A549 (cell line): ENCODE results near the gene EPS8. TPM values are rescaled to one million over a fixed set of nuclear protein-coding genes. Genes with fewer than 3 reads are reported as not detected.

Source experiments
- ATAC-seq, 2 experiments: fragments of 200-7000 bp in 1 of 2; fragments of >200 bp in 1 of 2; cut with Nextera tagmentation in 1 of 2; cut with Tn5 transposase in 1 of 2; 3 replicates each; pipeline versions ENCODE4 v1.8.0 to v1.9.1; 2018 to 2020; ENCODE audit warnings: mild to moderate bottlenecking in 1 of 2, moderate library complexity in 1 of 2
- CTCF ChIA-PET: fragments of 300-600 bp; sonication (Branson Sonifier 250); formaldehyde crosslinking; extraction: SDS; loops from one replicate; lab custom pipeline; 2021; ENCODE audit warnings: antibody characterized with exemption, inconsistent platforms; lab: Yijun Ruan, JAX
- POLR2A ChIA-PET: fragments of 350-600 bp; formaldehyde crosslinking; extraction: SDS; loops from one replicate; lab custom pipeline; 2021; ENCODE audit warnings: antibody characterized with exemption, inconsistent platforms; lab: Yijun Ruan, JAX
- DNase-seq, 2 experiments: peaks; one replicate each; pipeline versions ENCODE4 v3.0.0 to v3.0.0-alpha.2; 2011 to 2016; ENCODE audit warnings: low read depth in 1 of 2, low spot score in 1 of 2
- FAIRE-seq: peaks from 2 replicates; lab custom pipeline; 2011; peaks lifted over from hg19 to GRCh38; lab: Jason Lieb, UNC
- H3K27ac ChIP-seq, 2 experiments: fragments of >200 bp; sonication (Bioruptor Twin); formaldehyde crosslinking; 3 replicates each; pipeline ENCODE4 v1.5.1; 2016 to 2017
- H3K4me1 ChIP-seq: fragments of >200 bp; sonication (Bioruptor Twin); formaldehyde crosslinking; 3 replicates; pipeline ENCODE4 v1.6.1; 2016
- H3K4me2 ChIP-seq: fragments of >200 bp; sonication (Bioruptor Twin); formaldehyde crosslinking; 3 replicates; pipeline ENCODE4 v1.6.1; 2016
- H3K4me3 ChIP-seq: fragments of >200 bp; sonication (Bioruptor Twin); formaldehyde crosslinking; 3 replicates; pipeline ENCODE4 v1.5.1; 2016
- H3K9me3 ChIP-seq: fragments of >200 bp; sonication (Bioruptor Twin); formaldehyde crosslinking; 3 replicates; pipeline ENCODE4 v1.6.1; 2016
- CBX2 ChIP-seq: fragments of 200-600 bp; sonication (generic); IDR thresholded peaks from 2 replicates; pipeline ENCODE4 v1.6.1; 2016; ENCODE audit warnings: low read depth, mild to moderate bottlenecking, borderline replicate concordance
- CHD2 ChIP-seq: fragments of 150-350 bp; IDR thresholded peaks from 2 replicates; pipeline ENCODE4 v1.6.1; 2014; ENCODE audit warnings: low read length; ENCODE audit not compliant: partially characterized antibody
- E2F6 ChIP-seq: IDR thresholded peaks from 2 replicates; pipeline ENCODE4 v1.6.1; 2012; ENCODE audit warnings: low read depth, borderline replicate concordance
- EHMT2 ChIP-seq: fragments of 200-600 bp; sonication (generic); IDR thresholded peaks from 2 replicates; pipeline ENCODE4 v1.6.1; 2016; ENCODE audit warnings: antibody characterized with exemption, low read depth, mild to moderate bottlenecking, moderate library complexity
- HEYL ChIP-seq: fragments of 250-450 bp; sonication (Bioruptor Pico); IDR thresholded peaks from 2 replicates; pipeline ENCODE4 v1.8.0; 2021; ENCODE audit warnings: mild to moderate bottlenecking, moderate library complexity
- HOXB13 ChIP-seq: fragments of 250-450 bp; sonication (Bioruptor Pico); IDR thresholded peaks from 2 replicates; pipeline ENCODE4 v1.5.0; 2020; ENCODE audit warnings: low read depth, mild to moderate bottlenecking, moderate library complexity
- JUNB ChIP-seq: fragments of >200 bp; sonication (Bioruptor Twin); formaldehyde crosslinking; IDR thresholded peaks from 2 replicates; pipeline ENCODE4 v1.6.1; 2016
- KDM1A ChIP-seq: fragments of 200-600 bp; sonication (generic); IDR thresholded peaks from 2 replicates; pipeline ENCODE4 v1.6.1; 2016; ENCODE audit warnings: low read depth, mild to moderate bottlenecking
- NFE2L2 ChIP-seq: fragments of 150-350 bp; conservative IDR thresholded peaks from 2 replicates; pipeline ENCODE4 v1.6.1; 2014; ENCODE audit warnings: low read length
- PBX3 ChIP-seq: IDR thresholded peaks from 2 replicates; pipeline ENCODE4 v1.6.1; 2012
- SREBF2 ChIP-seq: fragments of 450-650 bp; IDR thresholded peaks from 2 replicates; pipeline ENCODE4 v1.6.1; 2014; ENCODE audit warnings: mild to moderate bottlenecking, moderate library complexity
- TP53 ChIP-seq: fragments of 250-450 bp; sonication (Bioruptor Pico); IDR thresholded peaks from 2 replicates; pipeline ENCODE4 v1.5.0; 2021; ENCODE audit warnings: mild to moderate bottlenecking, moderate library complexity
- ZC3H11A ChIP-seq: fragments of 450-650 bp; IDR thresholded peaks from 2 replicates; pipeline ENCODE4 v1.6.1; 2014; ENCODE audit warnings: antibody characterized with exemption, mild to moderate bottlenecking
- WGBS: methylation state at CpG from one replicate; pipeline ENCODE4 v1.1.6; 2017; ENCODE audit errors: missing lambda C conversion rate; 5-methylcytosine and 5-hydroxymethylcytosine counted together
- polyA plus RNA-seq, 4 experiments: library from polyadenylated mRNA; depleted of rRNA in 3 of 4; stranded (reverse); fragments of >200 nt; fragmentation: RNase III in 1 of 4; extraction: RNeasy Plus Mini Kit Qiagen cat#74134 plus additional on column Dnase treatment in 1 of 4; gene quantifications; 2 replicates in 3 of 4; 3 replicates in 1 of 4; pipeline ENCODE4 v1.2.3, GENCODE V29; 2011 to 2017
- TF ChIP-seq, protein P1 (sequence below): fragments of 150-350 bp; IDR thresholded peaks from 2 replicates; pipeline ENCODE4 v1.6.1; 2014; ENCODE audit warnings: low read depth, mild to moderate bottlenecking, low read length

EPS8 gene
- polyA plus RNA-seq, 2 of the 4 experiments (the other 2 are of a cell fraction) = 25.1 to 101 TPM

DNA sequence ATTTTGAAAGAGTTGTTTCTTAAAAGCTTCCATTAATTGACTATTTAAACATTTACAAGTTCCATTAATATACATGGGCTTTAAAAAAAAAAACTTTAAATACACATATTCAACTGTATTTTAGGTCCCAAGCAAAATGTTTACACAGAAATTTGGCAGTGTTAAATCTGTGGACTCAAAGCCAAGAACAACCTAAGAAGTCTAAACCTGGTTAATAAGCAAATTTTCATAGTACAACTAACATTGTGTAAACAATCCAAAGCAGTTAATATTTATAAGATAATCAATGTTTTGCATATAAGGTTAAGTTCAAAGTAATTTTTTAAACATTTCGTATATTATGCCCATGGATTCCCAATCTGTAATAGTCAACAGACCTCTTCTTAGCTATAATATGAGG lies 77.0 kb downstream of the EPS8 start (continued):
- TF ChIP-seq JUNB (no peak), SREBF2 (no peak), E2F6 (no peak), NFE2L2 (no peak), CBX2 (no peak)

DNA sequence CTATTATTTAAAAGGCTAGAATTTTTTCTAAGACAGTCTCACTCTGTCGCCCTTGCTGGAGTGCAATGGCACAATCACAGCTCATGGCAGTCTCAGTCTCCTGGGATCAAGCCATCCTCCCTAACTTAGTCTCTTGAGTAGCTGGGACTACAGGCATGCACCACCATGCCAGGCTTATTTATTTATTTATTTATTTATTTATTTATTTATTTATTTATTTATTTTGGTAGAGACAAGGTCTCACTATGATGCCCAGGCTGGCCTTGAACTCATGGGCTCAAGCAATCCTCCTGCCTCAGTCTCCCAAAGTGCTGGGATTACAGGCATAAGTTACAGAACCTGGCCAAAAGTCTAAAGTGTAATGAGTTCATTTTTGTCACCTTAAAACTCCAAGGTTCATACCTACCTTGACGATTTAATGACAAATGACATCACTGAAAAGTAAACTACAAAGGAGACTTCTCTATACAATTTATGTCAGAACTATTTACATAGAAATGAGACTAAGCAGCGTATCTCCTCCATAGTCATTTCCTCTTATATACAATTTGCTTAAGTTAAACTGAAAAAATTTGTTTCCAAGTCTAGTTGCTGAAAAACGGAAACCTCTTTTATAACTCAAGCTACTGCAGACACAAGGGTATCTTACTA lies 78.2 kb downstream of the EPS8 start:
- ChIA-PET POLR2A (interaction anchor here (2.7 kb wide), 1 partner anchor 78 kb away, joined by 11 read pairs; the partner anchor contains the start of gene EPS8), CTCF (interaction anchor here (0.8 kb wide), 1 partner anchor 146 kb away, joined by 3 read pairs; no protein-coding TSS in a partner anchor)
- DNase-seq = no peak
- WGBS = 77% methylated on average over 4 of the region's 4 CpGs
- Histone ChIP-seq H3K27ac (peak overlapping the region; percentile 21 to 30; a peak in 3 of 6 replicates), H3K9me3 (no peaks in the 10 kb centered on the region), H3K4me1 (peaks cover 60% of the 10 kb centered on the region), H3K4me3 (0 out of 3 replicates have a peak overlapping the region, but pooled peaks have one; percentile 42), H3K4me2 (peak overlapping the region; percentile 88)
- TF ChIP-seq HEYL (CRISPR knock-in tag) (no peak), JUNB (no peak), ZC3H11A (peak; percentile 97), CHD2 (no peak)
- no peak for FAIRE-seq
- no peak for ATAC-seq

DNA sequence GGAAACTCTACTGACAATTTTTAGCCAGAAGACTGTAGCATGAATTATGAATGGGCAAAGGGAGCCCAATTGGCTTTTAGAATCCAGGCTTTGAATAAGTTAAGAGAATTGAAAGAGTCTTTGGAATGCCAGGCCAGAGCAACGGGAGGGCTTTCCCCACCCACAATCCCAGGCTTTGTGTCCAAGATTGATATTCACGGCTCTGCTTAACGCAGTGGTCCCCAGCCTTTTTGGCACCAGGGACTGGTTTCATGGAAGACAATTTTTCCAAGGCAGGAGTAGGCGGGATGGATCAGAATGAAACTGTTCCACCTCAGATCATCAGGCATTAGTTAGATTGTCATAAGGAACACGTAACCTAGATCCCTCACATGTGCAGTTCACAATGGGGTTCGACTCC lies 79.6 kb downstream of the EPS8 start:
- WGBS = 89% methylated on average over 6 of the region's 6 CpGs
- Histone ChIP-seq H3K27ac (no peak overlapping the region), H3K9me3 (no peaks in the 10 kb centered on the region), H3K4me2 (no peak overlapping the region), H3K4me3 (no peak overlapping the region), H3K4me1 (peaks cover 58% of the 10 kb centered on the region)
- CTCF ChIA-PET = no interaction called here
- DNase-seq (no peak), FAIRE-seq (no peak), ATAC-seq (no peak)
- POLR2A ChIA-PET = no interaction called here
- no peak for TF ChIP-seq TP53 (CRISPR knock-in tag)
- TF ChIP-seq, protein P1, sequence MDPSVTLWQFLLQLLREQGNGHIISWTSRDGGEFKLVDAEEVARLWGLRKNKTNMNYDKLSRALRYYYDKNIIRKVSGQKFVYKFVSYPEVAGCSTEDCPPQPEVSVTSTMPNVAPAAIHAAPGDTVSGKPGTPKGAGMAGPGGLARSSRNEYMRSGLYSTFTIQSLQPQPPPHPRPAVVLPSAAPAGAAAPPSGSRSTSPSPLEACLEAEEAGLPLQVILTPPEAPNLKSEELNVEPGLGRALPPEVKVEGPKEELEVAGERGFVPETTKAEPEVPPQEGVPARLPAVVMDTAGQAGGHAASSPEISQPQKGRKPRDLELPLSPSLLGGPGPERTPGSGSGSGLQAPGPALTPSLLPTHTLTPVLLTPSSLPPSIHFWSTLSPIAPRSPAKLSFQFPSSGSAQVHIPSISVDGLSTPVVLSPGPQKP = no peak
- TF ChIP-seq KDM1A = no peak

- ChIA-PET POLR2A (no interaction called here), CTCF (no interaction called here)
- ATAC-seq (no peak), DNase-seq (no peak), FAIRE-seq (no peak)
- TF ChIP-seq PBX3 (no peak), EHMT2 (no peak), HOXB13 (no peak)
- Histone ChIP-seq H3K4me3 (no peak overlapping the region), H3K9me3 (no peaks in the 10 kb centered on the region), H3K4me1 (peaks cover 48% of the 10 kb centered on the region), H3K4me2 (no peak overlapping the region), H3K27ac (no peak overlapping the region)
- WGBS = 96% methylated on average over 2 of the region's 2 CpGs
Measured at GRCh38 chr12:15708396-15709076, 80.7 kb downstream of the EPS8 start.
